GM23338 (cell line): ENCODE measurements around the gene UGT1A4. TPM values are rescaled to one million over a fixed set of nuclear protein-coding genes. Genes with fewer than 3 reads are reported as not detected.

Experiments
- ATAC-seq: fragments of 200-7000 bp; cut with Tn5 transposase; 3 replicates; pipeline ENCODE4 v1.9.1; 2020
- DNase-seq: peaks from one replicate; pipeline ENCODE4 v3.0.0-alpha.2; 2015; ENCODE audit warnings: low spot score
- H2AFZ ChIP-seq: fragments of 200-600 bp; sonication (generic); 2 replicates; pipeline ENCODE4 v1.8.0; 2016; ENCODE audit warnings: antibody characterized with exemption, mild to moderate bottlenecking, moderate library complexity
- H3F3A ChIP-seq: fragments of 200-600 bp; sonication (generic); replicated peaks from 2 replicates; pipeline ENCODE4 v1.8.0; 2017; ENCODE audit warnings: antibody characterized with exemption, mixed run types, low read depth
- H3K27ac ChIP-seq: fragments of 200-600 bp; sonication (generic); 2 replicates; pipeline ENCODE4 v1.6.1; 2016; ENCODE audit warnings: low read depth
- H3K27me3 ChIP-seq: fragments of 200-600 bp; sonication (generic); 2 replicates; pipeline ENCODE4 v1.8.0; 2016; ENCODE audit warnings: mild to moderate bottlenecking, mixed run types, moderate library complexity; ENCODE audit not compliant: insufficient read depth
- H3K36me3 ChIP-seq: fragments of 200-600 bp; sonication (generic); 2 replicates; pipeline ENCODE4 v1.8.0; 2016; ENCODE audit warnings: mild to moderate bottlenecking; ENCODE audit not compliant: insufficient read depth
- H3K4me1 ChIP-seq: fragments of 200-600 bp; sonication (generic); 2 replicates; pipeline ENCODE4 v1.8.0; 2016; ENCODE audit warnings: mild to moderate bottlenecking, moderate library complexity; ENCODE audit not compliant: insufficient read depth
- H3K4me2 ChIP-seq: fragments of 200-600 bp; sonication (generic); 2 replicates; pipeline ENCODE4 v1.7.1; 2017; ENCODE audit warnings: mixed run types
- H3K4me3 ChIP-seq: fragments of 200-600 bp; sonication (generic); 2 replicates; pipeline ENCODE4 v1.6.1; 2016; ENCODE audit warnings: mixed run types
- H3K79me2 ChIP-seq: fragments of 200-600 bp; sonication (generic); replicated peaks from 2 replicates; pipeline ENCODE4 v1.8.0; 2017; ENCODE audit warnings: mild to moderate bottlenecking; ENCODE audit not compliant: insufficient read depth
- H3K9me2 ChIP-seq: fragments of 200-600 bp; sonication (generic); 2 replicates; pipeline ENCODE4 v1.8.0; 2017; ENCODE audit not compliant: insufficient read depth
- H4K20me1 ChIP-seq: fragments of 200-600 bp; sonication (generic); replicated peaks from 2 replicates; pipeline ENCODE4 v1.8.0; 2017; ENCODE audit warnings: mild to moderate bottlenecking; ENCODE audit not compliant: insufficient read depth
- H3K27ac Mint-ChIP-seq: 2 replicates; pipeline ENCODE4 v1.8.0; 2020; ENCODE audit warnings: inconsistent platforms, mild to moderate bottlenecking, moderate library complexity, mixed read lengths
- H3K27me3 Mint-ChIP-seq: 3 replicates; pipeline ENCODE4 v1.8.0; 2022; ENCODE audit warnings: low read depth, mild to moderate bottlenecking, moderate library complexity, mixed read lengths, inconsistent platforms; ENCODE audit not compliant: insufficient read depth, poor library complexity
- H3K36me3 Mint-ChIP-seq: 3 replicates; pipeline ENCODE4 v1.8.0; 2021; ENCODE audit warnings: low read depth, mild to moderate bottlenecking, inconsistent platforms, moderate library complexity, mixed read lengths
- H3K4me1 Mint-ChIP-seq: 3 replicates; pipeline ENCODE4 v1.8.0; 2020; ENCODE audit warnings: mild to moderate bottlenecking, inconsistent platforms, mixed read lengths
- H3K4me3 Mint-ChIP-seq: 3 replicates; pipeline ENCODE4 v1.8.0; 2021; ENCODE audit warnings: moderate library complexity, mild to moderate bottlenecking, inconsistent platforms, mixed read lengths
- H3K9me3 Mint-ChIP-seq: 3 replicates; pipeline ENCODE4 v1.8.0; 2020; ENCODE audit warnings: moderate library complexity, mild to moderate bottlenecking, inconsistent platforms, mixed read lengths
- CREB1 ChIP-seq: fragments of 250-450 bp; sonication (Bioruptor Pico); IDR thresholded peaks from 2 replicates; pipeline ENCODE4 v1.5.0; 2020; ENCODE audit warnings: low read depth, mild to moderate bottlenecking, moderate library complexity
- CTCF ChIP-seq, 2 experiments: fragments of 200-600 bp in 1 of 2; sonication (generic) in 1 of 2; conservative IDR thresholded peaks; 2 replicates each; pipeline versions ENCODE4 v1.5.1 to v1.6.1; 2016 to 2017; ENCODE audit warnings: antibody characterized with exemption in 2 of 2, low read depth in 2 of 2, mild to moderate bottlenecking in 2 of 2, moderate library complexity in 1 of 2
- ETS1 ChIP-seq: IDR thresholded peaks from 2 replicates; pipeline ENCODE4 v1.6.1; 2016; ENCODE audit warnings: antibody characterized with exemption
- EZH2 ChIP-seq: fragments of 200-600 bp; sonication (generic); IDR thresholded peaks from one replicate; pipeline ENCODE4 v1.8.0; 2017; ENCODE audit warnings: antibody characterized with exemption, mild to moderate bottlenecking, low read depth; ENCODE audit not compliant: unreplicated experiment
- EZH2phosphoT487 ChIP-seq: fragments of 200-600 bp; sonication (generic); IDR thresholded peaks from one replicate; pipeline ENCODE4 v1.8.1; 2018; ENCODE audit warnings: antibody characterized with exemption; ENCODE audit not compliant: unreplicated experiment
- JUNB ChIP-seq: IDR thresholded peaks from one replicate; pipeline ENCODE4 v1.6.1; 2016; ENCODE audit warnings: antibody characterized with exemption; ENCODE audit not compliant: unreplicated experiment
- NANOG ChIP-seq: IDR thresholded peaks from 2 replicates; pipeline ENCODE4 v1.6.1; 2016; ENCODE audit warnings: antibody characterized with exemption, borderline replicate concordance
- POLR2AphosphoS5 ChIP-seq: IDR thresholded peaks from 2 replicates; pipeline ENCODE4 v1.6.1; 2016; ENCODE audit warnings: antibody characterized with exemption, low read depth
- REST ChIP-seq: IDR thresholded peaks from one replicate; pipeline ENCODE4 v1.6.1; 2018; ENCODE audit warnings: antibody characterized with exemption; ENCODE audit not compliant: unreplicated experiment
- STAT1 ChIP-seq: IDR thresholded peaks from one replicate; pipeline ENCODE4 v1.6.1; 2016; ENCODE audit warnings: antibody characterized with exemption; ENCODE audit not compliant: unreplicated experiment
- ZNF114 ChIP-seq: fragments of 250-450 bp; sonication (Bioruptor Pico); IDR thresholded peaks from 2 replicates; pipeline ENCODE4 v1.5.0; 2020; ENCODE audit warnings: mild to moderate bottlenecking, moderate library complexity
- ZNF331 ChIP-seq: fragments of 250-450 bp; sonication (Bioruptor Pico); IDR thresholded peaks from 2 replicates; pipeline ENCODE4 v1.5.0; 2020; ENCODE audit warnings: low read depth, mild to moderate bottlenecking, moderate library complexity
- ZNF462 ChIP-seq: fragments of 250-450 bp; sonication (Bioruptor Pico); IDR thresholded peaks from 2 replicates; pipeline ENCODE4 v1.5.0; 2020; ENCODE audit warnings: mild to moderate bottlenecking, moderate library complexity
- polyA plus RNA-seq: library from polyadenylated mRNA; unstranded; fragments of >200 nt; fragmentation: Nextera tagmentation; extraction: Ambion mirVana; gene quantifications from 2 replicates; pipeline ENCODE4 v1.2.1, GENCODE V29; 2016
- total RNA-seq: library from RNA; depleted of rRNA; stranded (reverse); fragments of >200 nt; shearing (Covaris generic); gene quantifications from 2 replicates; pipeline ENCODE4 v1.2.3, GENCODE V29; 2014

Gene UGT1A4
- total and polyA plus RNA-seq, 2 experiments from 2014 or later: not detected

- Mint-ChIP-seq H3K9me3 (peaks cover 3% of the 10 kb centered on the region; the same call in 2 of the 3 replicates), H3K4me1 (peaks cover 9% of the 10 kb centered on the region), H3K27ac (no peak overlapping the region), H3K36me3 (no peaks in the 10 kb centered on the region; the same call in 2 of the 3 replicates), H3K4me3 (no peak overlapping the region), H3K27me3 (no peaks in the 10 kb centered on the region)
- TF ChIP-seq ZNF114 (CRISPR knock-in tag) (no peak), REST (no peak), EZH2phosphoT487 (no peak), STAT1 (no peak), ZNF462 (CRISPR knock-in tag) (no peak), ZNF331 (CRISPR knock-in tag) (no peak), EZH2 (no peak), POLR2AphosphoS5 (no peak), CTCF (conservative IDR thresholded peaks at IDR 0.05; ENCODE audit: low read depth in 2 of 2) (no peak), CREB1 (CRISPR knock-in tag) (no peak), NANOG (no peak), JUNB (no peak), ETS1 (no peak)
- no peaks in the 10 kb centered on the region for H3F3A ChIP-seq
- ATAC-seq (no peak; the same call in 2 of the 3 replicates), DNase-seq (peak; percentile 11)
- H3K27ac ChIP-seq: no peak overlapping the region
- no peak overlapping the region for H3K4me3 ChIP-seq
- no peaks in the 10 kb centered on the region for H3K79me2 ChIP-seq
- H2AFZ ChIP-seq: no peak overlapping the region
- H3K36me3 ChIP-seq: no peaks in the 10 kb centered on the region
- no peak overlapping the region for H3K4me2 ChIP-seq
- no peaks in the 10 kb centered on the region for H4K20me1 ChIP-seq
- no peaks in the 10 kb centered on the region; the same call in 1 of the 2 replicates for H3K9me2 ChIP-seq
- no peaks in the 10 kb centered on the region for H3K4me1 ChIP-seq
- H3K27me3 ChIP-seq: no peaks in the 10 kb centered on the region
Observed at GRCh38 chr2:233768076-233768475, 49.5 kb downstream of the UGT1A4 start.
